H9 (cell line): ENCODE results near the gene TMEM161B. TPM values are rescaled to one million over a fixed set of nuclear protein-coding genes. Genes with fewer than 3 reads are reported as not detected.

Source experiments
- DNase-seq: peaks from one replicate; pipeline ENCODE4 v3.0.0-alpha.2; 2017
- H2AFZ ChIP-seq: one replicate; pipeline ENCODE4 v1.6.1; 2013; ENCODE audit warnings: mild to moderate bottlenecking, low read length, control low read depth, moderate library complexity
- H2AK5ac ChIP-seq: 2 replicates; pipeline ENCODE4 v1.6.1; 2013; ENCODE audit warnings: low read length, control low read depth, mixed read lengths; ENCODE audit not compliant: insufficient read length
- H2BK120ac ChIP-seq: one replicate; pipeline ENCODE4 v1.6.1; 2013; ENCODE audit warnings: low read depth, mild to moderate bottlenecking, low read length, control low read depth, inconsistent platforms; ENCODE audit not compliant: poor library complexity, severe bottlenecking
- H2BK12ac ChIP-seq: 2 replicates; pipeline ENCODE4 v1.6.1; 2013; ENCODE audit warnings: low read length, control low read depth, mixed read lengths, low read depth; ENCODE audit not compliant: insufficient read length
- H2BK15ac ChIP-seq: 2 replicates; pipeline ENCODE4 v1.6.1; 2013; ENCODE audit warnings: low read depth, low read length, control low read depth
- H2BK20ac ChIP-seq: one replicate; pipeline ENCODE4 v1.6.1; 2013; ENCODE audit warnings: low read depth, mild to moderate bottlenecking, low read length, control low read depth, inconsistent platforms; ENCODE audit not compliant: poor library complexity, severe bottlenecking
- H2BK5ac ChIP-seq: 2 replicates; pipeline ENCODE4 v1.6.1; 2013; ENCODE audit warnings: low read length, control low read depth, mixed read lengths; ENCODE audit not compliant: insufficient read length
- H3K14ac ChIP-seq: 2 replicates; pipeline ENCODE4 v1.6.1; 2013; ENCODE audit warnings: low read length, control low read depth; ENCODE audit not compliant: insufficient read depth
- H3K18ac ChIP-seq: 2 replicates; pipeline ENCODE4 v1.6.1; 2013; ENCODE audit warnings: low read depth, mild to moderate bottlenecking, mixed read lengths, low read length, control low read depth; ENCODE audit not compliant: insufficient read length
- H3K23ac ChIP-seq: 2 replicates; pipeline ENCODE4 v1.6.1; 2013; ENCODE audit warnings: low read length, control low read depth, mixed read lengths, low read depth; ENCODE audit not compliant: insufficient read length
- H3K23me2 ChIP-seq: 2 replicates; pipeline ENCODE4 v1.6.1; 2013; ENCODE audit warnings: low read depth, mild to moderate bottlenecking, mixed read lengths, low read length, control low read depth; ENCODE audit not compliant: insufficient read length, poor library complexity, severe bottlenecking
- H3K27ac ChIP-seq: 2 replicates; pipeline ENCODE4 v1.5.1; 2013; ENCODE audit warnings: low read length, control low read depth, mixed read lengths, low read depth; ENCODE audit not compliant: insufficient read length
- H3K27me3 ChIP-seq: 2 replicates; pipeline ENCODE4 v1.6.1; 2013; ENCODE audit warnings: low read length, control low read depth, inconsistent platforms; ENCODE audit not compliant: insufficient read depth
- H3K4ac ChIP-seq: 2 replicates; pipeline ENCODE4 v1.6.1; 2013; ENCODE audit warnings: low read depth, mild to moderate bottlenecking, control low read depth, inconsistent platforms, low read length, moderate library complexity
- H3K4me1 ChIP-seq: 2 replicates; pipeline ENCODE4 v1.6.1; 2013; ENCODE audit warnings: low read length, control low read depth, inconsistent platforms; ENCODE audit not compliant: insufficient read depth
- H3K4me2 ChIP-seq: 2 replicates; pipeline ENCODE4 v1.6.1; 2013; ENCODE audit warnings: low read length, control low read depth, mixed read lengths; ENCODE audit not compliant: insufficient read length, insufficient read depth
- H3K56ac ChIP-seq: 2 replicates; pipeline ENCODE4 v1.6.1; 2013; ENCODE audit warnings: low read depth, mild to moderate bottlenecking, mixed read lengths, low read length, control low read depth; ENCODE audit not compliant: insufficient read length
- H3K79me1 ChIP-seq: 2 replicates; pipeline ENCODE4 v1.6.1; 2013; ENCODE audit warnings: low read depth, mild to moderate bottlenecking, moderate library complexity, low read length, control low read depth, inconsistent platforms; ENCODE audit not compliant: insufficient read depth, poor library complexity, severe bottlenecking
- H3K79me2 ChIP-seq: 2 replicates; pipeline ENCODE4 v1.6.1; 2013; ENCODE audit warnings: low read length, control low read depth, inconsistent platforms; ENCODE audit not compliant: insufficient read depth
- H3K9ac ChIP-seq: 2 replicates; pipeline ENCODE4 v1.6.1; 2013; ENCODE audit warnings: low read length, control low read depth, mixed read lengths; ENCODE audit not compliant: insufficient read length; ENCODE audit errors: extremely low read depth
- H3K9me3 ChIP-seq: one replicate; pipeline ENCODE4 v1.6.1; 2013; ENCODE audit warnings: low read depth, low read length, inconsistent platforms; ENCODE audit not compliant: control insufficient read depth
- H3T11ph ChIP-seq: one replicate; pipeline ENCODE4 v1.6.1; 2013; ENCODE audit warnings: mild to moderate bottlenecking, low read length, control low read depth, inconsistent platforms
- H4K20me1 ChIP-seq: one replicate; pipeline ENCODE4 v1.6.1; 2013; ENCODE audit not compliant: control insufficient read depth, insufficient read length, insufficient read depth
- H4K5ac ChIP-seq: 2 replicates; pipeline ENCODE4 v1.6.1; 2013; ENCODE audit warnings: low read depth, mild to moderate bottlenecking, mixed read lengths, low read length, control low read depth; ENCODE audit not compliant: insufficient read length
- H4K8ac ChIP-seq: replicated peaks from 2 replicates; pipeline ENCODE4 v1.6.1; 2013; ENCODE audit warnings: low read length, control low read depth, mixed read lengths, low read depth; ENCODE audit not compliant: insufficient read length
- H4K91ac ChIP-seq: 2 replicates; pipeline ENCODE4 v1.6.1; 2013; ENCODE audit warnings: low read depth, mild to moderate bottlenecking, moderate library complexity, mixed read lengths, low read length, control low read depth; ENCODE audit not compliant: insufficient read length
- H3K27ac Mint-ChIP-seq, 3 experiments: 2 replicates in 2 of 3; 3 replicates in 1 of 3; pipeline ENCODE4 v1.8.0; 2020 to 2021; ENCODE audit warnings: mixed read lengths in 3 of 3, mild to moderate bottlenecking in 1 of 3, moderate library complexity in 1 of 3
- H3K27me3 Mint-ChIP-seq: 2 replicates; pipeline ENCODE4 v1.8.0; 2021; ENCODE audit warnings: low read depth, mild to moderate bottlenecking, moderate library complexity, mixed read lengths
- H3K36me3 Mint-ChIP-seq, 3 experiments: 2 replicates in 2 of 3; 3 replicates in 1 of 3; pipeline ENCODE4 v1.8.0; 2020 to 2021; ENCODE audit warnings: low read depth in 3 of 3, mixed read lengths in 3 of 3; ENCODE audit not compliant: insufficient read depth in 1 of 3
- H3K4me1 Mint-ChIP-seq, 2 experiments: 2 replicates each; pipeline ENCODE4 v1.8.0; 2020; ENCODE audit warnings: mixed read lengths in 2 of 2
- H3K4me3 Mint-ChIP-seq, 2 experiments: 2 replicates in 1 of 2; 3 replicates in 1 of 2; pipeline ENCODE4 v1.8.0; 2020 to 2021; ENCODE audit warnings: mild to moderate bottlenecking in 2 of 2, mixed read lengths in 2 of 2, moderate library complexity in 1 of 2
- H3K9me3 Mint-ChIP-seq, 2 experiments: 2 replicates in 1 of 2; 3 replicates in 1 of 2; pipeline ENCODE4 v1.8.0; 2020; ENCODE audit warnings: mild to moderate bottlenecking in 2 of 2, mixed read lengths in 2 of 2, moderate library complexity in 1 of 2
- CTCF ChIP-seq: fragments of 200-600 bp; sonication (generic); conservative IDR thresholded peaks from 3 replicates; pipeline ENCODE4 v1.8.0; 2021; ENCODE audit warnings: antibody characterized with exemption, mild to moderate bottlenecking
- WGBS: extraction: QIAGEN DNeasy Blood & Tissue Kit; methylation state at CpG from one replicate; pipeline ENCODE4 v1.1.7; 2013; ENCODE audit warnings: missing lambda C conversion rate, low lambda C conversion rate, mixed read lengths; ENCODE audit not compliant: insufficient read length; ENCODE audit errors: extremely low coverage; 5-methylcytosine and 5-hydroxymethylcytosine counted together
- total RNA-seq: library from RNA; stranded (reverse); gene quantifications from 2 replicates; pipeline ENCODE4 v1.2.1, GENCODE V29; 2021

The TMEM161B gene
- total RNA-seq, 1 experiment from 2014 or later, result 17.9 TPM

- no peak overlapping the region for H3K27ac ChIP-seq
- no peak overlapping the region for H4K8ac ChIP-seq
- no peak overlapping the region for H3K4me3 Mint-ChIP-seq
- H3K4ac ChIP-seq, result no peak overlapping the region
- no peak overlapping the region for H2BK15ac ChIP-seq
- H3K4me1 Mint-ChIP-seq, result peaks cover 40 to 44% of the 10 kb centered on the region in 2 experiments
- no peaks in the 10 kb centered on the region for H3K27me3 Mint-ChIP-seq
- H3K4me2 ChIP-seq, result no peak overlapping the region
- WGBS, result no CpG with 5 or more reads among the region's 4 CpGs
- no peak overlapping the region for H3K23ac ChIP-seq
- no peaks in the 10 kb centered on the region for H4K20me1 ChIP-seq
- no peak overlapping the region for H3K18ac ChIP-seq
- no peak overlapping the region for H2BK20ac ChIP-seq
- no peak overlapping the region for H2AK5ac ChIP-seq
- no peak overlapping the region for H3T11ph ChIP-seq
- H3K27me3 ChIP-seq, result no peaks in the 10 kb centered on the region
- H3K4me1 ChIP-seq, result peaks cover 9% of the 10 kb centered on the region; the same call in 1 of the 2 replicates
- TF ChIP-seq CTCF, result no peak
- H3K9me3 Mint-ChIP-seq, result no peaks in the 10 kb centered on the region
- H2AFZ ChIP-seq, result no peak overlapping the region
- H4K5ac ChIP-seq, result no peak overlapping the region
- no peak overlapping the region for H2BK12ac ChIP-seq
- no peak overlapping the region for H2BK120ac ChIP-seq
- H3K27ac Mint-ChIP-seq, result no peak overlapping the region
- peaks cover 4 to 7% (median 7%) of the 10 kb centered on the region in 3 experiments; a peak in 4 of 7 replicates for H3K36me3 Mint-ChIP-seq
- H3K9ac ChIP-seq, result no peak overlapping the region
- no peak overlapping the region for H3K14ac ChIP-seq
- no peak overlapping the region for H3K56ac ChIP-seq
- no peaks in the 10 kb centered on the region for H3K79me2 ChIP-seq
- H3K9me3 ChIP-seq, result no peaks in the 10 kb centered on the region
- no peak for DNase-seq
- H3K79me1 ChIP-seq, result no peaks in the 10 kb centered on the region
- H4K91ac ChIP-seq, result no peak overlapping the region
- no peaks in the 10 kb centered on the region for H3K23me2 ChIP-seq
- H2BK5ac ChIP-seq, result no peak overlapping the region
Observed at GRCh38 chr5:88238732-88239131, 29.9 kb downstream of the TMEM161B start.
